NOMO-1 treated with dmso at 0.1 percent for 144 hours (cell line): Measurements from ENCODE around the gene HSPD1.
"Not testable (repeated sequence)": the region's sequence is repeated elsewhere in the genome, so short reads cannot be mapped to it uniquely, and the experiment has no call there.

Source experiments
- DNase-seq: peaks from one replicate; lab custom pipeline; 2025; ENCODE audit not compliant: unreplicated experiment; lab: John Stamatoyannopoulos, UW

HSPD1 gene

GRCh38 chr2:197497326-197497725 lies 2.3 kb downstream of the HSPD1 start:
- no peak for DNase-seq

GRCh38 chr2:197496695-197497094 lies 2.9 kb downstream of the HSPD1 start:
- no peak for DNase-seq

GRCh38 chr2:197495433-197496134 lies 4.1 kb downstream of the HSPD1 start:
- no peak for DNase-seq

- DNase-seq, result no peak
Observed at GRCh38 chr2:197487385-197487784, 12.3 kb downstream of the HSPD1 start.

- DNase-seq, result no peak
Observed at GRCh38 chr2:197486175-197486574, 13.5 kb downstream of the HSPD1 start.

- not testable (repeated sequence) for DNase-seq
Observed at GRCh38 chr2:197484248-197484647, 15.4 kb downstream of the HSPD1 start.

- no peak for DNase-seq
Observed at GRCh38 chr2:197480165-197481036, 19.2 kb downstream of the HSPD1 start.

GRCh38 chr2:197477797-197478196 lies 21.8 kb downstream of the HSPD1 start:
- no peak for DNase-seq

GRCh38 chr2:197472166-197472565 lies 27.5 kb downstream of the HSPD1 start:
- DNase-seq, result no peak

GRCh38 chr2:197464175-197464574 lies 35.5 kb downstream of the HSPD1 start:
- DNase-seq, result no peak

- no peak for DNase-seq
Observed at GRCh38 chr2:197461057-197461456, 38.6 kb downstream of the HSPD1 start.

- no peak for DNase-seq
Observed at GRCh38 chr2:197460649-197461048, 39.0 kb downstream of the HSPD1 start.

- DNase-seq, result no peak
Observed at GRCh38 chr2:197455428-197455827, 44.2 kb downstream of the HSPD1 start.

GRCh38 chr2:197454923-197455322 lies 44.7 kb downstream of the HSPD1 start:
- no peak for DNase-seq

- peak; percentile 82 for DNase-seq
Observed at GRCh38 chr2:197453914-197454398, 45.7 kb downstream of the HSPD1 start.

GRCh38 chr2:197453123-197453913 lies 46.3 kb downstream of the HSPD1 start, which contains the start of gene COQ10B:
TSS of gene COQ10B (plus strand) at chr2:197453552. CDS start at chr2:197453561, 9 bp downstream.
- DNase-seq, result peak; percentile 100

GRCh38 chr2:197452754-197453122 lies 46.9 kb downstream of the HSPD1 start:
- DNase-seq, result no peak

- DNase-seq, result not testable (repeated sequence)
Observed at GRCh38 chr2:197450935-197451358, 48.7 kb downstream of the HSPD1 start.

- DNase-seq, result no peak
Observed at GRCh38 chr2:197450465-197450864, 49.2 kb downstream of the HSPD1 start.

- no peak for DNase-seq
Observed at GRCh38 chr2:197446844-197447243, 52.8 kb downstream of the HSPD1 start.

GRCh38 chr2:197445746-197446145 lies 53.9 kb downstream of the HSPD1 start:
- no peak for DNase-seq
